ENCODE results near the gene GBP6.
"Not testable (repeated sequence)": the region's sequence is repeated elsewhere in the genome, so short reads cannot be mapped to it uniquely, and the experiment has no call there.

The GBP6 gene

DNA sequence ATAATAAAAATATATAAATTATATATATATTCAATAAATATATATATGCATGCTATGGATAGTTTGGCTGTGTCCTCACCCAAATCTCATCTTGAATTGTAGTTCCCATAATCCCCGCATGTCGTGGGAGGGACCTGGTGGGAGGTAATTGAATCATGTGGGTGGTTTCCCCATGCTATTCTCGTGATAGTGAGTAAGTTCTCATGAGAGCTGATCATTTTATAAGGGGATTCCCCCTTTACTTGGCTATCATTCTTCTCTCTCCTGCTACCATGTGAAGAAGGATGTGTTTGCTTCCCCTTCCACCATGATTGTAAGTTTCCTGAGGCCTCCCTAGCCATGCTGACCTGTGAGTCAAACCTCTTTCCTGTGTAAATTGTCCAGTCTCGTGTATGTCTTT, 10.0 kb downstream of the GBP6 start:
- DNase-seq, result not testable (repeated sequence)

GRCh38 chr1:89378001-89378400, 14.1 kb downstream of the GBP6 start:
- no peak for DNase-seq

- DNase-seq, result no peak
Observed at GRCh38 chr1:89381618-89382017, 17.8 kb downstream of the GBP6 start.

DNA sequence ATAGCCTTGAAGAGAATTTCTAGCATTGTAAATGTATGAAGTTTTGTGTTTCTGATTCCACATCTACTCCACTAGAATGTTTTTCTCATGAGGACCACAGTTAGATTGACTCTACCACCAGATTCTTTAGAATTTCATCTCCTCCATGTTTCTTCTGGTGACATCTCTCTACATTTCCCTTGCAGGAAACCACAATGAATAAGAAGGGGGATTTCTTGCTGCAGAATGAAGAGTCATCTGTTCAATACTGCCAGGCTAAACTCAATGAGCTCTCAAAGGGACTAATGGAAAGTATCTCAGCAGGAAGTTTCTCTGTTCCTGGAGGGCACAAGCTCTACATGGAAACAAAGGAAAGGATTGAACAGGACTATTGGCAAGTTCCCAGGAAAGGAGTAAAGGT, 18.6 kb downstream of the GBP6 start:
- no peak for DNase-seq

DNA sequence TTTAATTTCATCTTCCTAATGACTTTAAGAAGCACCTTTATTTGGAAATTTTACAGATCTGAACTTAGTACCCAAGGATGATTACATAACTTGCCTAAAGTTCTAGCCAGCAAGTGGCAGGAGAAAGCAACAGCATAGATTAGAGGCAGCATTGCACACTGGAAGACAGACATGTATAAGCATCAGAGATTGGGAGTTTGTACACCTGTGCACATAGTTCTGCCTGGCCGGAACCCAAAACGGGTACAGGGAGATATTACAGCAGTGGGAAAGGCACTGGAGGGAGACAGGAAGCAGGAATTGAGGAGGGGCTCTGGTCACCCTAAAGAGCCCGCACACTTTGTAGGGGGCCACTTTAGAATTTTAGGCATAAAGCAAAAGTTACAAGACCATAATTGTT, 19.3 kb downstream of the GBP6 start:
- no peak for DNase-seq

DNA sequence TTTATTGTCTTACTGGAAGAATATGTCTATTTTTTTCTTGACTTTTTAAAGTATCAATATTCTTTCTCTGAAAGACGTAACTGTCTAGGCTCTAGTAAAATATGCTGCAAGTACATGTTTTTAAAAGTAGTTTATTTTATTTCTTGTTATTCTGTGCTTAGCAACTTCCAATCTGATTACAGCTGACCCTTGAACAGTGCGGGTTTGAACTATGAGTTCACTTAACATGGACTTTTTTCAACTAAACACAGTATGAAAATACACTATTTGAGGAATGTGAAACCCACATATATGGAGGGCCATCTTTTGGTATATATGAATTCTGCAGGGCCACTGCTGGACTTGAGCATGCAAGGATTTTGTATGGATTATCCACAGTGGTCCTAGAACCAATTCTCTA, 26.8 kb downstream of the GBP6 start:
- no peak for DNase-seq

DNA sequence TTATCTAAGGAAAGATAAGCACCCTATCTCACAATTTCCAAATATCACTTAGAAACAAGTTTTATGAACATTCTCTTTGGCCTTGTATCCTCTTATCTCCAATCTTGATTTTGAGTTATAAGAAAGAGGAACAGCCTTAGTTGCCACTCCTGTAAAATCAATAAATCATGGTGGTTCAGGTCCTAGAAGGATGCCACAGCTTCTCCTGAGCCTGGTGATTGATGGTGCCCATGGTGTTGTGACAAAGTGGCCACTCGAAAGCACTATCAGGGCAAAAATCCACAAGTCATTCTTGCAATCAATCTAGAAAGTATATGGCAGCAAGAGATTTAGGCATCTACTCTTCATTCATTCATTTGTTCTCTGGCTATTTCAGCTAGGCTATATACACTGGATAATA, 27.8 kb downstream of the GBP6 start:
- DNase-seq, result no peak

DNA sequence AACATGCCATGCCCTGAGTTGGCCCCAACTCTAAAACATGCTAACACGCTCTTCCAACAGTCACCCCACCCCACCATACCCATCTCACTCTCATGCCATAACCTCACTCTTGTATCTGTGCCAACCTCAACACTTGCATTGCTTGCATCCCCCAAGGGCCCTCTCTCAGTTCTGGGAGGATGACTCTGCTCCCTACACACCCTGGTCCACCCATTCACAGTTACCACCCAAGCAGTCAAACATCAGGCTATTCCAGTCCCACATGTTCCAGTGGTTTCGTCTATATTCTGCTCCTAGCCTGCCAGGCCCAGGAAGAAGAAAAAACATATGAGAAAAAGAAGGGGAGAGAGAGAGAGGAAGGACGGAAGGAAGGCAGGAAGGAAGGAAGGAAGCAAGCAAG, 31.0 kb downstream of the GBP6 start:
- DNase-seq, result no peak

- DNase-seq, result no peak
Observed at GRCh38 chr1:89396902-89397301, 33.0 kb downstream of the GBP6 start.

DNA sequence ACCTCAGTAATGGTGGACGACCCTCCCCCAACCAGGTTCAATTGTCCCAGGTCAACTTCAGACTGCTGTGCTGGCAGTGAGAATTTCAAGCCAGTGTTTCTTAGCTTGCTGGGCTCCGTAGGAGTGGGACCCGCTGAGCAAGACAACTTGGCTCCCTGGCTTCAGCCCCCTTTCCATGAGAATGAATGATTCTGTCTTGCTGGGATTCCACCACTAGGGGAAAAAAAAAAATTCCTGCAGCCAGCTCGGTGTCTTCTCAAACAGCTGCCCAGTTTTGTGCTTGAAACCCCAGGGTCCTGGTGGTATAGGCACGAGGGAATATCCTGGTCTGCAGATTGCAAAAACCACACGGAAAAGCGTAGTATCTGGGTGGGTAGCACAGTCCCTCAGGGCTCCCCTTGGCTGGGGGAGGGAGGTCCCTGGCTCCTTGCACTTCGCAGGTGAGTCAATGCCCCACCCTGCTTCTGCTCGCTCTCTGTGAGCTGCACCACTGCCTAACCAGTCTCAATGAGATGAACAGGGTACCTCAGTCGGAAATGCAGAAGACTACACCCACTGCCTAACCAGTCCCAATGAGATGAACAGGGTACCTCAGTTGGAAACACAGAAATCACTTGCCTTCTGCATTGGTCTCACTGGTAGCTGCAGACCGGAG, 41.5 kb downstream of the GBP6 start:
- DNase-seq, result no peak

- DNase-seq, result no peak
Observed at GRCh38 chr1:89407360-89407759, 43.5 kb downstream of the GBP6 start.

GRCh38 chr1:89407768-89408167, 43.9 kb downstream of the GBP6 start:
- not testable (repeated sequence) for DNase-seq

DNA sequence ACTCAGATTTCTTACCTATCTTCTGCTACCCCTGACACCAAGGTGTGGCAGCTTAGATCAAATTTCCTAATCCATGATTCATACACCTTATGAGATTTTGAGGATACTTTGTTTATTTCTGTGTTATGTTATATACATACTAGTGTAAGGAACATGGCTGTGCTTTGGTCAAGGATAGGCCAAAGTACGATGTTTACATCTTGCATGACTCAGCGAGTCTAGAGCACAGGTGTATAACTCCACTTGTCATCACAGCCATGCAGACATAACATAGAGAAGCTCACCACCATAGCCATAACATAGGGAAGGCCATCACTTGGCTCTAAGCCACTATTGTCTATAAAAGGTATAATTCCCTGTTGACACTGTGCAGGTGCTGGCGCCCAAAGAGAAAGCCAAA, 61.2 kb downstream of the GBP6 start:
- no peak for DNase-seq

GRCh38 chr1:89429062-89429461, 65.2 kb downstream of the GBP6 start:
- DNase-seq, result no peak

- DNase-seq, result not testable (repeated sequence)
Observed at GRCh38 chr1:89429681-89430080, 65.8 kb downstream of the GBP6 start.

DNA sequence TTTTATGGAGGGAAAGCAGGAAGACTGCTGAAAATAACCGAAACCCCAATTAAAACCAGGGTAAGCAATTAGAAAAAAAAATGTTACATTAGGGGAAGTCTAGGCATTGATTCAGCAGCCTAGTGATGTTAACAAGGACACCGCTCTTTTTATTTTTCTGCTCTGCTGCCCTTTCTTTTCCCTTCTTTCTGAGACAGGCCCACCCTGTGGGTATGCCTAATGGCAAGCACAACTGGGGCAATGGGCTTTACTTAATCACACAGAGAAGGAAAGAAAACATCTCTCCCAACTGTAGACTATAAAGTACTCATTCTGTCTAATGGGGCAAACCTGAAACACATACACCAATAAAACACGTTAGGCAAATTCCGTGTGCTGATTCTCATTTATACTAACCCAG, 69.6 kb downstream of the GBP6 start:
- no peak for DNase-seq

GRCh38 chr1:89434058-89434780, 70.4 kb downstream of the GBP6 start:
- DNase-seq, result not testable (repeated sequence)
